ENCODE measurements around the gene TBC1D1.

TBC1D1 gene

DNA sequence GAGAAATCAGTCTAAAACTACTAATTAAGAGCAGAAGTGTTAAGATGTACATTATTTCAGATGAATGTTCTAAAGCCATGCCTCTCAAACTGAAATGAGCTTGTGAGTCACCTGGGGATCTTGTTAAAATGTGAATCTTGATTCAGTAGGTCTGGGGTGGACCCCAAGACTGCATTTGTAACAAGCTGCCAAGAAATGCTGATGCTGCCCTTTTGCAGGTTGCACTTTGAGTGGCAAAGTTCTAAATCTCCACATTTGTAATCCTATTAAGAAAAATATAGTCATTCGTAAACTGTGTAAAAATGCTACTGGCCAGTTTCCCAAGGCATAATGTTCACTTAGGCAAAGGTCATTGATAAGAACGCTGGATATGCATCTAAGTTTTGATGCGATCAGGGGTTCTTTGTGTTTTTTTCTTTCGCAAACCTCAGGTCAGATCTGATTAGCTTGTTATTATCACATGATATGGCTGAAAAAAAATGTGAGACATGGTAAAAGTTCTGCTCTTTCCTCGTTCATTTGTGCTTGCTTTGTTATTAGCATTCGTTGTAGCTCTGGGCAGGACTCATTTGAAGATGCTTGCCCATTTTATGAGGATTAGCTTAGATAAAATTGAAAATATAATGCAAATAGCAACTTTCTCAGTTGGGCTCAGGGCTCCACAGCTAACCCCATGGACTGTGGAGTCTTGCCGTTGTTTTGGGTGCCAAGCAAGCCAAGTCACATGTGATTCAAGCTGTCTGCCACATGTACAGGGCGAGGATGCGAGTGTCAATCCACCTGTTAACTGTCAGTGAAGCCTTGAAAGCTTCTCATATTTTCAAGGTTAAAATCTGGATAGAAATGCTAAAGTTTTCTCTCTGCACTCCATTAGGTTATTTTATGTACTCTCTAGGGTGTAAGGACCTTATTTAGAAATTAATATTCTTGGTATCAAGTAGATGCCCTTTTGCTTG is 12.1 kb downstream of the TBC1D1 start:
- no peak overlapping the region for H3K27ac ChIP-seq
- TF ChIP-seq, protein P1, sequence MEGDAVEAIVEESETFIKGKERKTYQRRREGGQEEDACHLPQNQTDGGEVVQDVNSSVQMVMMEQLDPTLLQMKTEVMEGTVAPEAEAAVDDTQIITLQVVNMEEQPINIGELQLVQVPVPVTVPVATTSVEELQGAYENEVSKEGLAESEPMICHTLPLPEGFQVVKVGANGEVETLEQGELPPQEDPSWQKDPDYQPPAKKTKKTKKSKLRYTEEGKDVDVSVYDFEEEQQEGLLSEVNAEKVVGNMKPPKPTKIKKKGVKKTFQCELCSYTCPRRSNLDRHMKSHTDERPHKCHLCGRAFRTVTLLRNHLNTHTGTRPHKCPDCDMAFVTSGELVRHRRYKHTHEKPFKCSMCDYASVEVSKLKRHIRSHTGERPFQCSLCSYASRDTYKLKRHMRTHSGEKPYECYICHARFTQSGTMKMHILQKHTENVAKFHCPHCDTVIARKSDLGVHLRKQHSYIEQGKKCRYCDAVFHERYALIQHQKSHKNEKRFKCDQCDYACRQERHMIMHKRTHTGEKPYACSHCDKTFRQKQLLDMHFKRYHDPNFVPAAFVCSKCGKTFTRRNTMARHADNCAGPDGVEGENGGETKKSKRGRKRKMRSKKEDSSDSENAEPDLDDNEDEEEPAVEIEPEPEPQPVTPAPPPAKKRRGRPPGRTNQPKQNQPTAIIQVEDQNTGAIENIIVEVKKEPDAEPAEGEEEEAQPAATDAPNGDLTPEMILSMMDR (conservative IDR thresholded peaks at IDR 0.05): no peak
- TF ChIP-seq ZFX (IDR thresholded peaks at IDR 0.05): no peak

DNA sequence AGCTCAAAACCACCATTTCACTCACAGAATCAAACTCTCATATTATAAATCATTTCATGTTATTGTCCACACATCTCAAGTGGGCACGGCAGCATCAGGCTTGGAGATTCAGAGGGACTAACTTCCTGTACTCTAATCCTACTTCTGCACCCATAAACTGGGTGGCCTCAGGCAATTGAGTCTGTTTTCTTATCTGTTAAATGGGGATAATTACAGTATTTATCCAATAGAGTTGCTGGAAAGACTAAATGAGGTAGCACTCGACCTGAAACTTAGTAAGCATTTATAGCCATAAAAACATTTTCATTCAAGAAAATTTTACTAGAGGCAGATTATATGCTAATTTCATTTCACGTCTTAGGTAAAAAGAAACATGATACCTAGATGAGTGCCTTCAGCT is 13.0 kb downstream of the TBC1D1 start:
- no peak overlapping the region for H3K27ac ChIP-seq
- TF ChIP-seq, protein P1 (conservative IDR thresholded peaks at IDR 0.05): no peak
- no peak for TF ChIP-seq ZFX (IDR thresholded peaks at IDR 0.05)

DNA sequence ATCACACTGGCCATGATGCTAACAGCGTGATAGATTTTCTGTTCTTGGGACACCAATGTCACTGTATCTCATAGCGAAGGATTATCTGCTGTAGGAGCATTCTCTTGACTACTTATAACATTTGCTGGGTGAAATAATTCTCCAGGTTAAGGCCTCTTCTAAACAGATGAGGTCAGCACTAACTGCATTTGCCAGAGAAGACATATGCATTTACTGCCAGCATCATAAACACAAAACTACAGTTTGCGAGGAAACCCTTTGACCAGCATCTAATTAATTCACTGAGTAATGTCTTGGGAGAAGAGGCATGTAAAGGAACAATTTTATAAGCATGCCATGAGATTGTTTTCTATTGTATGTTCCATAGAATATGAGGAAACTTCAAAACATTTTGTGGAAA is 13.9 kb downstream of the TBC1D1 start:
- TF ChIP-seq, protein P1 (conservative IDR thresholded peaks at IDR 0.05): no peak
- no peak for TF ChIP-seq ZFX (IDR thresholded peaks at IDR 0.05)

DNA sequence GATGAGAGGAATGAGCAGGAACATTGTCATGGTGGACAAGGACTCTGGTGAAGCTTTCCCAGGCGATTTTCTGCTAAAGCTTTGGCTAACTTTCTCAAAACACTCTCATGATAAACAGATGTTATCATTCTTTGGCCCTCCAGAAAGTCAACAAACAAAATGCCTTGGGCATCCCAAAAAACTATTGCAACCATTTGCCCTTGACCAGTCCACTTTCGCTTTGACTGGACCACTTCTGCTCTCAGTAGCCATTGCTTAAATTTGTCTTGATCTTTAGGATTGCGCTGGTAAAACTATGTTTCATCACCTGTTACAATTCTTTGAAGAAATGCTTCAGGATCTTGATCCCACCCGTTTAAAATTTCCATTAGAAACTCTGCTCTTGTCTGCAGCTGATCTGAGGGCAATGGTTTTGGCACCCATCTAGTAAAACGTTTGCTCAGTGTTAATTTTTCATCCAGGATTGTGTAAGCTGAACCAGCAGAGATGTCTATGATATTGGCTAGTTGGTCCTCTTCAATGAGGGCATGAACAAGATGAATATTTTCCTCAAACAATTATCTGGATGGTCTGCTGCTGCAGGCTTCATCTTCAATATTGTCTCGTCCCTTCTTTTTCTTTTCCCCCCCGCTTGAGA is 14.8 kb downstream of the TBC1D1 start:
- no peak overlapping the region for H3K27ac ChIP-seq
- no peak for TF ChIP-seq ZFX (IDR thresholded peaks at IDR 0.05)
- TF ChIP-seq, protein P1 (conservative IDR thresholded peaks at IDR 0.05): no peak

More for the DNA sequence above, 13.9 kb downstream of the TBC1D1 start:
- H3K27ac ChIP-seq: no peak overlapping the region

DNA sequence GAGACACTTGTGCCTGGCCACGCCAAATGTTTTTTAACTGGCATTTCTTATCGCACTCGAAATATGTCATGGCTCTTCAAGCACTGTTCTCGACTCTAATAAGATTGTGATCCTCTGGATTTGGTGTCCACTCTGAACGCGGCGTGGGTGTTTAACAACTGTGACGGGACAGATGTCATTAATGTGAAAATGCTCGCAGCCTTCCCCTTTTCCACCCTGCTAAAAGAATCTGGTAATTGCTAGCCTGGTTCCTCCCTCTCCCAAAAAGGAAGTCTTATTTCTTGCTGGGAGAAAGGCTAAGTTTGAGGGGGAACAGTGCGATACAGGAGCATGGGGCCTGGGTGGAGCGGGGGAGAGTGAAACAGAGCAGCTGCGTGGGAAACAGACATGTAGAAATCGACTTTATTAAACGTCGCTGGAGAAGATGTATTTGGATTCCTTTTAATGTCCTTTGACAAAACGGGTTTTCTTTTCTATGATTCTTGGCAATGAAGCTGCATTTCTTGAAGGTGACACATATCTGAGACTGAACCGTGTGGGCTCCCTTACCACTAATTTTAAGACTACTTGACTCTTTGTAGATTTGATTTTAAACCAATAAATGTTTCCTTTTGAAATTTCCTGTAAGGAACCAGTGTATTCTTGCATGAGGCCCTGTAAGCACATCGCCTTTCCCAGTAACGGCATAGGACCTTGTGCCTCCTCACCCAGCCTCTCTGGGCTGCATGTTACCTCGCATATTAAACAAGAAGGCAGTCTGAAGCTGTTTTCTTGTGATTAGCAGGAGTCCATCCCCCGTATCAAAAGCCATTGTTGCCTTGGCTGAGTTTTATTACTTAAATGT is 17.8 kb downstream of the TBC1D1 start:
- no peak overlapping the region for H3K27ac ChIP-seq
- TF ChIP-seq ZFX (IDR thresholded peaks at IDR 0.05): no peak
- TF ChIP-seq, protein P1 (conservative IDR thresholded peaks at IDR 0.05): no peak

DNA sequence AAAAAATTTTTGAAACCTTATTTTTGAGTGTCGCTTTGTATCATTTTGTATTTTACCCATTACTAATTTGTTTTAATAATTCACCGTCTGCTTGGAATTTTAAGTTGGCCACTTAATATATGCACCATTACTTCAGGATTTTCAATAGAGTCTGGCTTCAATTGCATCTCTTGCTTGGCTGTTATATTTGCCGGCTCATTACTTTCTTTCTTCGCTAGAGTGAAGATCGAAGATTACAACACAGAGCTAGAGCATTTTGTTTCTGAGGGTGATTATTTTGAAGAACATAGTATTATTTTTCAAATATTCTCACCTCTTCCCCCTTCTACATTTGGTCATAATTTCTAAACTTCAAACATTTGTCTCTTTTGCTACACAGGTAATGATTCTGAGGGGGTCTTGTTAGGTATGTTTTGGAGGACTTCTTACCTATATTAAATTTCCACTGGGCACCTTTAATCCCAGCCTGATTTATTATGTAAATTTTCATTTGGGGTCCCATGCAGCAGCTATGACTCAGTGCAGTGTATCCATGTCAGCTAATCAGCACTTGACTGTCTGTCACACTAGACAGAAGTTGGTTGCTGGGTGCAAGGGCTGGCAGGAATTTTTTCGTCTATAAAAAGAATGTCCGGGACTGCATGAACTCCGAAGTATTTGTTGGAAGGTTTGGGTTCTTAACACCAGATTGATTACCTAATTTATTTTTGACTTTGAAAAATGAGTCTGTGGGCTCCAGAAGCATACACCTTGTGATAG is 18.6 kb downstream of the TBC1D1 start:
- no peak overlapping the region for H3K27ac ChIP-seq
- TF ChIP-seq ZFX (IDR thresholded peaks at IDR 0.05): no peak
- TF ChIP-seq, protein P1 (conservative IDR thresholded peaks at IDR 0.05): no peak
